HepG2 (cell line): ENCODE results near the gene GAPT. TPM values are rescaled to one million over a fixed set of nuclear protein-coding genes. Genes with fewer than 3 reads are reported as not detected.

ENCODE experiments used
- ATAC-seq: fragments of 200-7000 bp; cut with Tn5 transposase; 3 replicates; pipeline ENCODE4 v1.9.1; 2020; ENCODE audit warnings: mild to moderate bottlenecking, moderate library complexity
- BruUV-seq: library from RNA; stranded (reverse); fragments of 400-500 nt; replicated peaks from 2 replicates; lab custom pipeline; 2021; lab: Mats Ljungman, UMichigan
- CTCF ChIA-PET: fragments of 300-600 bp; formaldehyde crosslinking; extraction: SDS; loops from one replicate; lab custom pipeline; 2021; ENCODE audit warnings: low total read pairs, inconsistent platforms, low intra/inter-chr PET ratio; lab: Yijun Ruan, JAX
- POLR2A ChIA-PET: fragments of 350-600 bp; sonication (Branson Sonifier 250); formaldehyde crosslinking; loops from one replicate; lab custom pipeline; 2020; ENCODE audit warnings: antibody characterized with exemption, inconsistent platforms; lab: Yijun Ruan, JAX
- DNase-seq: peaks from one replicate; pipeline ENCODE4 v3.0.0-alpha.2; 2015; ENCODE audit warnings: low spot score
- FAIRE-seq: peaks from 3 replicates; lab custom pipeline; 2011; peaks lifted over from hg19 to GRCh38; lab: Jason Lieb, UNC
- H2AFZ ChIP-seq: one replicate; pipeline ENCODE4 v1.6.1; 2011; ENCODE audit warnings: low read length, inconsistent platforms
- H3K27ac ChIP-seq: fragments of 300-600 bp; 3 replicates; pipeline ENCODE4 v1.8.0; 2011; ENCODE audit warnings: mixed run types, mild to moderate bottlenecking, mixed read lengths, low read length, inconsistent platforms; ENCODE audit not compliant: insufficient read depth; ENCODE audit errors: extremely low read length
- H3K27me3 ChIP-seq, 2 experiments: fragments of 200-600 bp in 1 of 2; 2 replicates in 1 of 2; 3 replicates in 1 of 2; pipeline versions ENCODE4 v1.6.0 to v1.8.0; 2011; ENCODE audit warnings: low read length in 2 of 2, mild to moderate bottlenecking in 2 of 2, moderate library complexity in 2 of 2, inconsistent platforms in 1 of 2; ENCODE audit not compliant: insufficient read depth in 2 of 2, control insufficient read depth in 1 of 2
- H3K36me3 ChIP-seq, 2 experiments: fragments of 200-600 bp in 1 of 2; replicated peaks in 1 of 2; 2 replicates in 1 of 2; 3 replicates in 1 of 2; pipeline versions ENCODE4 v1.5.1 to v1.8.0; 2011; ENCODE audit warnings: low read length in 2 of 2, inconsistent platforms in 1 of 2; ENCODE audit not compliant: insufficient read depth in 2 of 2, control insufficient read depth in 1 of 2
- H3K4me1 ChIP-seq: 2 replicates; pipeline ENCODE4 v1.5.1; 2012; ENCODE audit warnings: low read length, inconsistent platforms; ENCODE audit not compliant: insufficient read depth
- H3K4me2 ChIP-seq: 2 replicates; pipeline ENCODE4 v1.6.0; 2011; ENCODE audit warnings: low read depth, low read length, inconsistent platforms
- H3K4me3 ChIP-seq, 3 experiments: fragments of 200-600 bp in 1 of 3; sonication (generic), shearing (Covaris generic) in 1 of 3; replicated peaks in 1 of 3; 2 replicates each; pipeline ENCODE4 v1.5.1; 2011 to 2016; ENCODE audit warnings: low read length in 3 of 3, inconsistent platforms in 2 of 3, low read depth in 2 of 3, mild to moderate bottlenecking in 2 of 3, control low read depth in 1 of 3, mixed read lengths in 1 of 3; ENCODE audit not compliant: insufficient read depth in 1 of 3
- H3K79me2 ChIP-seq: one replicate; pipeline ENCODE4 v1.6.1; 2011; ENCODE audit warnings: low read length, inconsistent platforms; ENCODE audit not compliant: insufficient read depth
- H3K9ac ChIP-seq: 2 replicates; pipeline ENCODE4 v1.6.0; 2011; ENCODE audit warnings: mild to moderate bottlenecking, low read depth, low read length, inconsistent platforms; ENCODE audit not compliant: insufficient read depth
- H3K9me3 ChIP-seq: 2 replicates; pipeline ENCODE4 v1.5.1; 2012; ENCODE audit warnings: mild to moderate bottlenecking, low read length
- H4K20me1 ChIP-seq: 2 replicates; pipeline ENCODE4 v1.6.0; 2011; ENCODE audit warnings: inconsistent platforms, mild to moderate bottlenecking, low read length, moderate library complexity; ENCODE audit not compliant: insufficient read depth
- ATF1 ChIP-seq: IDR thresholded peaks from 2 replicates; pipeline ENCODE4 v1.6.1; 2016; ENCODE audit warnings: mild to moderate bottlenecking, control low read depth
- ISX ChIP-seq: sonication (generic); formaldehyde crosslinking; conservative IDR thresholded peaks from 2 replicates; pipeline ENCODE4 v1.5.0; 2020; ENCODE audit warnings: missing genetic modification reagents
- MAF1 ChIP-seq: sonication (generic); formaldehyde crosslinking; IDR thresholded peaks from 2 replicates; pipeline ENCODE4 v1.5.0; 2020; ENCODE audit warnings: missing genetic modification reagents, borderline replicate concordance
- MED8 ChIP-seq: sonication (generic); formaldehyde crosslinking; IDR thresholded peaks from 2 replicates; pipeline ENCODE4 v1.8.1; 2023; ENCODE audit warnings: mild to moderate bottlenecking, missing genetic modification reagents; ENCODE audit not compliant: insufficient replicate concordance
- NBN ChIP-seq: fragments of 450-650 bp; conservative IDR thresholded peaks from 2 replicates; pipeline ENCODE4 v1.6.1; 2017
- PHB2 ChIP-seq: fragments of 450-650 bp; IDR thresholded peaks from 2 replicates; pipeline ENCODE4 v1.6.1; 2018; ENCODE audit not compliant: partially characterized antibody
- POLR2A ChIP-seq, 2 experiments: IDR thresholded peaks; 2 replicates each; pipeline ENCODE4 v1.6.1; 2011; ENCODE audit warnings: low read depth in 2 of 2, low read length in 2 of 2, mild to moderate bottlenecking in 1 of 2, moderate library complexity in 1 of 2; ENCODE audit not compliant: insufficient read depth in 1 of 2
- THAP11 ChIP-seq: IDR thresholded peaks from 2 replicates; pipeline ENCODE4 v1.6.1; 2016; ENCODE audit warnings: missing biosample characterization, missing genetic modification reagents
- ZNF235 ChIP-seq: sonication (generic); formaldehyde crosslinking; IDR thresholded peaks from 2 replicates; pipeline ENCODE4 v1.8.1; 2023; ENCODE audit warnings: mild to moderate bottlenecking, missing genetic modification reagents, borderline replicate concordance
- ZNF598 ChIP-seq: sonication (generic); formaldehyde crosslinking; IDR thresholded peaks from 2 replicates; pipeline ENCODE4 v1.5.1; 2020; ENCODE audit warnings: mild to moderate bottlenecking, missing genetic modification reagents, borderline replicate concordance
- WGBS: methylation state at CpG from one replicate; pipeline ENCODE4 v1.1.6; 2017; ENCODE audit warnings: low lambda C conversion rate; 5-methylcytosine and 5-hydroxymethylcytosine counted together
- in situ Hi-C: cut with HindIII; loops from 2 replicates; pipeline ENCODE4 v1.10.0; 2017; ENCODE audit warnings: low pct_unique_long_range_greater_than_20kb; ENCODE audit not compliant: extremely low pct_ligation_motif_present
- intact Hi-C: fragments of 100-400 bp; cut with micrococcal nuclease; formaldehyde crosslinking; loops from one replicate; pipeline ENCODE4 v1.10.0; 2022; ENCODE audit not compliant: unreplicated experiment
- polyA plus RNA-seq, 8 experiments: library from polyadenylated mRNA; depleted of rRNA in 3 of 8; stranded (reverse) in 7 of 8; unstranded in 1 of 8; fragments of >200 nt; fragmentation: Illumina TruSeq in 4 of 8; extraction: Trizol in 4 of 8; gene quantifications; 2 replicates each; pipeline versions ENCODE4 v1.2.1 to v1.2.3, GENCODE V29; 2011 to 2016; ENCODE audit warnings: low read depth in 4 of 8, missing spikeins in 1 of 8, mixed read lengths in 1 of 8; ENCODE audit not compliant: insufficient read depth in 1 of 8
- total RNA-seq, 5 experiments: library from RNA; depleted of rRNA; stranded (reverse); fragments of >200 nt; fragmentation: Illumina TruSeq; extraction: Trizol; gene quantifications; 2 replicates each; pipeline ENCODE4 v1.2.3, GENCODE V29; 2016; ENCODE audit warnings: low read depth in 1 of 5
- TF ChIP-seq, protein P1 (sequence below): sonication (generic); formaldehyde crosslinking; IDR thresholded peaks from 2 replicates; pipeline ENCODE4 v1.5.0; 2020; ENCODE audit warnings: mild to moderate bottlenecking, missing genetic modification reagents

GAPT gene
- total and polyA plus RNA-seq, 2 of the 13 experiments (the other 11 are each of a cell fraction or from before 2014, with no cell fraction given) = not detected

DNA sequence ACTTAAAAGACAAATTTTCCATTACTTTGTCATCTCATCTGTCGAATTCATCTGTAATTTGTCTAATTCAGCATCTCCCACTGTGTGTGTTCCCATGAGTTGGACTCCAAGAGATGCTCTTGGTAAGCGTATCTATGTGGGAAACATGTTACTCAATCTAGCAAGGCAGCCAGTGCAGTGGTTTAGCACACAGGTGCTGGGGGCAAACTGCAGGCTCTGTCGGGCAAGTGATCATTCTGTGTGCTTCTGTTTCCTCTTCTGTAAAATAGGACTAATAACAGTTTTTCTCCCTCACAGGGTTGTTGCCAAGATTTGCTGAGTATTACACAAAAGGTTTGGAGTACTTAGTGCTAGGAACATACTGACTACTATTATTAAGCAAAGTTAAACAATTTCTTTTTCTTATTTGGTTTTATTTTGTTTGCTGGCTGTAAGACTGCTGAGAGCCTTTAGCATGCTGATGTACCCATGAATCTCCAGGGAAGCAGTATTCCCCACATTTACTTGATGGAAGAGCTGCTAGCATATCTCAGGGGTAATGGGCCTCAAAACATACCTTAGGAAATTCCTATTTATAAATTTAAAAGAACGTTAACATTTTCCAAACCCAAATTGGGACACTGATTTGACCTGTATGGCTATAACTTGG, 709 bp upstream of the GAPT start:
- CTCF ChIA-PET = no interaction called here
- Histone ChIP-seq H3K79me2 (no peaks in the 10 kb centered on the region), H3K4me1 (no peaks in the 10 kb centered on the region), H3K9ac (no peak overlapping the region), H3K27ac (no peak overlapping the region), H3K4me3 (no peak overlapping the region), H2AFZ (no peak overlapping the region), H3K9me3 (no peaks in the 10 kb centered on the region), H3K4me2 (no peak overlapping the region), H4K20me1 (no peaks in the 10 kb centered on the region), H3K27me3 (no peaks in the 10 kb centered on the region), H3K36me3 (no peaks in the 10 kb centered on the region)
- BruUV-seq = no TSS peak
- 0% methylated on average over 4 of the region's 4 CpGs for WGBS
- in situ Hi-C loops = no loop called here
- DNase-seq (no peak), FAIRE-seq (no peak), ATAC-seq (no peak)
- POLR2A ChIA-PET = no interaction called here
- intact Hi-C loops = no loop called here
- TF ChIP-seq ATF1 (CRISPR knock-in tag) (no peak), MED8 (CRISPR knock-in tag) (no peak), ZNF235 (no peak), POLR2A (IDR thresholded peaks at IDR 0.05; ENCODE audit: insufficient read depth in 1 of 2, low read depth in 2 of 2, low read length in 2 of 2) (no peak), ZNF598 (CRISPR knock-in tag) (no peak), NBN (no peak), THAP11 (no peak), PHB2 (no peak), MAF1 (CRISPR knock-in tag) (no peak), ISX (CRISPR knock-in tag) (no peak)
- TF ChIP-seq, protein P1, sequence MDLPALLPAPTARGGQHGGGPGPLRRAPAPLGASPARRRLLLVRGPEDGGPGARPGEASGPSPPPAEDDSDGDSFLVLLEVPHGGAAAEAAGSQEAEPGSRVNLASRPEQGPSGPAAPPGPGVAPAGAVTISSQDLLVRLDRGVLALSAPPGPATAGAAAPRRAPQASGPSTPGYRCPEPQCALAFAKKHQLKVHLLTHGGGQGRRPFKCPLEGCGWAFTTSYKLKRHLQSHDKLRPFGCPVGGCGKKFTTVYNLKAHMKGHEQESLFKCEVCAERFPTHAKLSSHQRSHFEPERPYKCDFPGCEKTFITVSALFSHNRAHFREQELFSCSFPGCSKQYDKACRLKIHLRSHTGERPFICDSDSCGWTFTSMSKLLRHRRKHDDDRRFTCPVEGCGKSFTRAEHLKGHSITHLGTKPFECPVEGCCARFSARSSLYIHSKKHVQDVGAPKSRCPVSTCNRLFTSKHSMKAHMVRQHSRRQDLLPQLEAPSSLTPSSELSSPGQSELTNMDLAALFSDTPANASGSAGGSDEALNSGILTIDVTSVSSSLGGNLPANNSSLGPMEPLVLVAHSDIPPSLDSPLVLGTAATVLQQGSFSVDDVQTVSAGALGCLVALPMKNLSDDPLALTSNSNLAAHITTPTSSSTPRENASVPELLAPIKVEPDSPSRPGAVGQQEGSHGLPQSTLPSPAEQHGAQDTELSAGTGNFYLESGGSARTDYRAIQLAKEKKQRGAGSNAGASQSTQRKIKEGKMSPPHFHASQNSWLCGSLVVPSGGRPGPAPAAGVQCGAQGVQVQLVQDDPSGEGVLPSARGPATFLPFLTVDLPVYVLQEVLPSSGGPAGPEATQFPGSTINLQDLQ = no peak
